HEK293 (cell line): ENCODE measurements around the gene GDPD3.

Experiments
- EGR2 ChIP-seq: fragments of 450-650 bp; formaldehyde crosslinking; IDR thresholded peaks from 2 replicates; pipeline ENCODE4 v1.5.1; 2016; ENCODE audit warnings: low read depth, missing biosample characterization, missing genetic modification characterization
- GLIS2 ChIP-seq: fragments of 450-650 bp; formaldehyde crosslinking; IDR thresholded peaks from 2 replicates; pipeline ENCODE4 v1.5.1; 2016; ENCODE audit warnings: missing biosample characterization, missing genetic modification characterization
- KLF8 ChIP-seq: fragments of 450-650 bp; formaldehyde crosslinking; IDR thresholded peaks from 2 replicates; pipeline ENCODE4 v1.5.1; 2016; ENCODE audit warnings: missing biosample characterization, missing genetic modification characterization
- RBAK ChIP-seq: fragments of 450-650 bp; formaldehyde crosslinking; IDR thresholded peaks from 2 replicates; pipeline ENCODE4 v1.5.1; 2016; ENCODE audit warnings: missing biosample characterization, missing genetic modification characterization
- SCRT1 ChIP-seq: fragments of 450-650 bp; formaldehyde crosslinking; IDR thresholded peaks from 2 replicates; pipeline ENCODE4 v1.5.1; 2016; ENCODE audit warnings: missing biosample characterization, missing genetic modification characterization, borderline replicate concordance
- ZBTB20 ChIP-seq: fragments of 450-650 bp; formaldehyde crosslinking; IDR thresholded peaks from 2 replicates; pipeline ENCODE4 v1.5.1; 2016; ENCODE audit warnings: missing biosample characterization, missing genetic modification characterization
- ZBTB21 ChIP-seq: fragments of 450-650 bp; formaldehyde crosslinking; IDR thresholded peaks from 2 replicates; pipeline ENCODE4 v1.5.1; 2017; ENCODE audit warnings: missing biosample characterization, missing genetic modification characterization
- ZBTB8A ChIP-seq: fragments of 450-650 bp; formaldehyde crosslinking; IDR thresholded peaks from 2 replicates; pipeline ENCODE4 v1.5.1; 2016; ENCODE audit warnings: missing biosample characterization, missing genetic modification characterization
- ZEB2 ChIP-seq: fragments of 450-650 bp; formaldehyde crosslinking; IDR thresholded peaks from 2 replicates; pipeline ENCODE4 v1.5.1; 2016; ENCODE audit warnings: missing biosample characterization, missing genetic modification characterization
- ZNF114 ChIP-seq: fragments of 450-650 bp; formaldehyde crosslinking; IDR thresholded peaks from 2 replicates; pipeline ENCODE4 v1.5.0; 2017; ENCODE audit warnings: missing biosample characterization, missing genetic modification characterization
- ZNF133 ChIP-seq: fragments of 450-650 bp; formaldehyde crosslinking; IDR thresholded peaks from 2 replicates; pipeline ENCODE4 v1.5.1; 2016; ENCODE audit warnings: missing biosample characterization, missing genetic modification characterization
- ZNF140 ChIP-seq: fragments of 450-650 bp; formaldehyde crosslinking; IDR thresholded peaks from 2 replicates; pipeline ENCODE4 v1.5.1; 2016; ENCODE audit warnings: missing biosample characterization, missing genetic modification characterization
- ZNF2 ChIP-seq: fragments of 450-650 bp; formaldehyde crosslinking; IDR thresholded peaks from 2 replicates; pipeline ENCODE4 v1.5.1; 2016; ENCODE audit warnings: missing biosample characterization, missing genetic modification characterization
- ZNF292 ChIP-seq: fragments of 450-650 bp; formaldehyde crosslinking; IDR thresholded peaks from 2 replicates; pipeline ENCODE4 v1.5.1; 2016; ENCODE audit warnings: low read depth, missing biosample characterization, missing genetic modification characterization, borderline replicate concordance
- ZNF394 ChIP-seq: fragments of 450-650 bp; formaldehyde crosslinking; IDR thresholded peaks from 2 replicates; pipeline ENCODE4 v1.5.1; 2016; ENCODE audit warnings: missing biosample characterization, missing genetic modification characterization, mild to moderate bottlenecking, moderate library complexity, borderline replicate concordance
- ZNF404 ChIP-seq: fragments of 450-650 bp; formaldehyde crosslinking; IDR thresholded peaks from 2 replicates; pipeline ENCODE4 v1.5.1; 2017; ENCODE audit warnings: missing biosample characterization, missing genetic modification characterization
- ZNF426 ChIP-seq: fragments of 450-650 bp; formaldehyde crosslinking; IDR thresholded peaks from 2 replicates; pipeline ENCODE4 v1.5.1; 2017; ENCODE audit warnings: missing biosample characterization, missing genetic modification characterization, mild to moderate bottlenecking, inconsistent platforms, moderate library complexity
- ZNF555 ChIP-seq: fragments of 450-650 bp; formaldehyde crosslinking; conservative IDR thresholded peaks from 2 replicates; pipeline ENCODE4 v1.5.1; 2017; ENCODE audit warnings: missing biosample characterization, mild to moderate bottlenecking, missing genetic modification characterization, inconsistent platforms
- ZNF558 ChIP-seq: fragments of 450-650 bp; formaldehyde crosslinking; IDR thresholded peaks from 2 replicates; pipeline ENCODE4 v1.5.1; 2016; ENCODE audit warnings: missing biosample characterization, missing genetic modification characterization
- ZNF561 ChIP-seq: fragments of 450-650 bp; IDR thresholded peaks from 2 replicates; pipeline ENCODE4 v1.5.1; 2018; ENCODE audit warnings: missing biosample characterization, missing genetic modification characterization, borderline replicate concordance
- ZNF600 ChIP-seq: fragments of 450-650 bp; formaldehyde crosslinking; IDR thresholded peaks from 2 replicates; pipeline ENCODE4 v1.5.1; 2016; ENCODE audit warnings: missing biosample characterization, missing genetic modification characterization
- ZNF610 ChIP-seq: fragments of 450-650 bp; formaldehyde crosslinking; IDR thresholded peaks from 2 replicates; pipeline ENCODE4 v1.5.1; 2016; ENCODE audit warnings: missing biosample characterization, missing genetic modification characterization, borderline replicate concordance
- ZNF654 ChIP-seq: fragments of 450-650 bp; formaldehyde crosslinking; IDR thresholded peaks from 2 replicates; pipeline ENCODE4 v1.5.1; 2016; ENCODE audit warnings: low read depth, missing biosample characterization, missing genetic modification characterization
- ZNF791 ChIP-seq: fragments of 450-650 bp; formaldehyde crosslinking; IDR thresholded peaks from 2 replicates; pipeline ENCODE4 v1.5.1; 2016; ENCODE audit warnings: missing biosample characterization, missing genetic modification characterization
- TF ChIP-seq, protein P1 (sequence below): fragments of 450-650 bp; formaldehyde crosslinking; IDR thresholded peaks from 2 replicates; pipeline ENCODE4 v1.5.1; 2016; ENCODE audit warnings: missing biosample characterization, missing genetic modification characterization
- TF ChIP-seq, protein P2 (sequence below): fragments of 450-650 bp; formaldehyde crosslinking; conservative IDR thresholded peaks from 2 replicates; pipeline ENCODE4 v1.5.1; 2016; ENCODE audit warnings: low read depth, missing biosample characterization, missing genetic modification characterization
- TF ChIP-seq, protein P3 (sequence below): fragments of 450-650 bp; formaldehyde crosslinking; IDR thresholded peaks from 2 replicates; pipeline ENCODE4 v1.5.1; 2016; ENCODE audit warnings: missing biosample characterization, missing genetic modification characterization
- TF ChIP-seq, protein P4 (sequence below): fragments of 450-650 bp; formaldehyde crosslinking; IDR thresholded peaks from 2 replicates; pipeline ENCODE4 v1.5.1; 2016; ENCODE audit warnings: missing biosample characterization, missing genetic modification characterization

The GDPD3 gene

DNA sequence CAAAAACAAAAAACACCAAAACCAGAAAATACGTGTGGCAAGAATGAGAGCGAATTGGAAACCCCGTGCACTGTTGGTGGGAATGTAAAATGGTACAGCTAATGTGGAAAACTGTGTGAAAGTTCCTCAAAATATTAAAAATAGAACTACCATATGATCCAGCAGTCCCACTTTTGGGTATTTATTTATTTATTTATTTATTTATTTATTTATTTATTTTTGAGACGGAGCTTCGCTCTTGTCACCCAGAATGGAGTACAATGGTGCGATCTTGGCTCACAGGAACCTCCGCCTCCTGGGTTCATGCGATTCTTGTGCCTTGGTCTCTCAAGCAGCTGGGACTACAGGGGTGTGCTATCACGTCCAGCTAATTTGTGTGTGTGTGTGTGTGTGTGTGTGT, 39.2 kb upstream of the GDPD3 start (continued):
- TF ChIP-seq, protein P1, sequence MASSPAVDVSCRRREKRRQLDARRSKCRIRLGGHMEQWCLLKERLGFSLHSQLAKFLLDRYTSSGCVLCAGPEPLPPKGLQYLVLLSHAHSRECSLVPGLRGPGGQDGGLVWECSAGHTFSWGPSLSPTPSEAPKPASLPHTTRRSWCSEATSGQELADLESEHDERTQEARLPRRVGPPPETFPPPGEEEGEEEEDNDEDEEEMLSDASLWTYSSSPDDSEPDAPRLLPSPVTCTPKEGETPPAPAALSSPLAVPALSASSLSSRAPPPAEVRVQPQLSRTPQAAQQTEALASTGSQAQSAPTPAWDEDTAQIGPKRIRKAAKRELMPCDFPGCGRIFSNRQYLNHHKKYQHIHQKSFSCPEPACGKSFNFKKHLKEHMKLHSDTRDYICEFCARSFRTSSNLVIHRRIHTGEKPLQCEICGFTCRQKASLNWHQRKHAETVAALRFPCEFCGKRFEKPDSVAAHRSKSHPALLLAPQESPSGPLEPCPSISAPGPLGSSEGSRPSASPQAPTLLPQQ (tag by site-specific recombination) = no peak
- TF ChIP-seq, protein P2, sequence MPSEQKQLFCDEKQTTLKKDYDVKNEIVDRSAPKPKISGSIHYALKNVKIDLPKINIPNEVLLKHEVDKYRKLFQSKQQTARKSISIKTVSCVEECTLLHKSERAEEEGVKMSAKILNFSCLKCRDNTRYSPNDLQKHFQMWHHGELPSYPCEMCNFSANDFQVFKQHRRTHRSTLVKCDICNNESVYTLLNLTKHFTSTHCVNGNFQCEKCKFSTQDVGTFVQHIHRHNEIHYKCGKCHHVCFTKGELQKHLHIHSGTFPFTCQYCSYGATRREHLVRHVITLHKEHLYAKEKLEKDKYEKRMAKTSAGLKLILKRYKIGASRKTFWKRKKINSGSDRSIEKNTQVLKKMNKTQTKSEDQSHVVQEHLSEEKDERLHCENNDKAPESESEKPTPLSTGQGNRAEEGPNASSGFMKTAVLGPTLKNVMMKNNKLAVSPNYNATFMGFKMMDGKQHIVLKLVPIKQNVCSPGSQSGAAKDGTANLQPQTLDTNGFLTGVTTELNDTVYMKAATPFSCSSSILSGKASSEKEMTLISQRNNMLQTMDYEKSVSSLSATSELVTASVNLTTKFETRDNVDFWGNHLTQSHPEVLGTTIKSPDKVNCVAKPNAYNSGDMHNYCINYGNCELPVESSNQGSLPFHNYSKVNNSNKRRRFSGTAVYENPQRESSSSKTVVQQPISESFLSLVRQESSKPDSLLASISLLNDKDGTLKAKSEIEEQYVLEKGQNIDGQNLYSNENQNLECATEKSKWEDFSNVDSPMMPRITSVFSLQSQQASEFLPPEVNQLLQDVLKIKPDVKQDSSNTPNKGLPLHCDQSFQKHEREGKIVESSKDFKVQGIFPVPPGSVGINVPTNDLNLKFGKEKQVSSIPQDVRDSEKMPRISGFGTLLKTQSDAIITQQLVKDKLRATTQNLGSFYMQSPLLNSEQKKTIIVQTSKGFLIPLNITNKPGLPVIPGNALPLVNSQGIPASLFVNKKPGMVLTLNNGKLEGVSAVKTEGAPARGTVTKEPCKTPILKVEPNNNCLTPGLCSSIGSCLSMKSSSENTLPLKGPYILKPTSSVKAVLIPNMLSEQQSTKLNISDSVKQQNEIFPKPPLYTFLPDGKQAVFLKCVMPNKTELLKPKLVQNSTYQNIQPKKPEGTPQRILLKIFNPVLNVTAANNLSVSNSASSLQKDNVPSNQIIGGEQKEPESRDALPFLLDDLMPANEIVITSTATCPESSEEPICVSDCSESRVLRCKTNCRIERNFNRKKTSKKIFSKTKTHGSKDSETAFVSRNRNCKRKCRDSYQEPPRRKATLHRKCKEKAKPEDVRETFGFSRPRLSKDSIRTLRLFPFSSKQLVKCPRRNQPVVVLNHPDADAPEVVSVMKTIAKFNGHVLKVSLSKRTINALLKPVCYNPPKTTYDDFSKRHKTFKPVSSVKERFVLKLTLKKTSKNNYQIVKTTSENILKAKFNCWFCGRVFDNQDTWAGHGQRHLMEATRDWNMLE (tag by site-specific recombination) = peak; percentile 77
- peak; percentile 64; the same call in 1 of the 2 replicates for TF ChIP-seq ZNF558 (tag by site-specific recombination)
- TF ChIP-seq RBAK = 0 out of 2 replicates have a peak, but pooled peaks have one; percentile 14
- TF ChIP-seq ZNF555 = peak; percentile 57
- 0 out of 2 replicates have a peak, but pooled peaks have one; percentile 19 for TF ChIP-seq ZNF654 (tag by site-specific recombination)
- TF ChIP-seq SCRT1 (tag by site-specific recombination) = no peak
- TF ChIP-seq EGR2 (tag by site-specific recombination) = no peak
- TF ChIP-seq ZNF114 = no peak
- TF ChIP-seq KLF8 (tag by site-specific recombination) = no peak
- TF ChIP-seq ZNF292 (tag by site-specific recombination) = no peak
- TF ChIP-seq ZNF140 (tag by site-specific recombination) = peak; percentile 40; the same call in 1 of the 2 replicates
- TF ChIP-seq ZNF2 = no peak
- TF ChIP-seq, protein P3, sequence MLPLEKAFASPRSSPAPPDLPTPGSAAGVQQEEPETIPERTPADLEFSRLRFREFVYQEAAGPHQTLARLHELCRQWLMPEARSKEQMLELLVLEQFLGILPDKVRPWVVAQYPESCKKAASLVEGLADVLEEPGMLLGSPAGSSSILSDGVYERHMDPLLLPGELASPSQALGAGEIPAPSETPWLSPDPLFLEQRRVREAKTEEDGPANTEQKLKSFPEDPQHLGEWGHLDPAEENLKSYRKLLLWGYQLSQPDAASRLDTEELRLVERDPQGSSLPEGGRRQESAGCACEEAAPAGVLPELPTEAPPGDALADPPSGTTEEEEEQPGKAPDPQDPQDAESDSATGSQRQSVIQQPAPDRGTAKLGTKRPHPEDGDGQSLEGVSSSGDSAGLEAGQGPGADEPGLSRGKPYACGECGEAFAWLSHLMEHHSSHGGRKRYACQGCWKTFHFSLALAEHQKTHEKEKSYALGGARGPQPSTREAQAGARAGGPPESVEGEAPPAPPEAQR = no peak
- no peak for TF ChIP-seq ZNF561 (tag by site-specific recombination)
- no peak for TF ChIP-seq ZNF600 (tag by site-specific recombination)
- no peak for TF ChIP-seq ZBTB20 (tag by site-specific recombination)
- no peak for TF ChIP-seq GLIS2 (tag by site-specific recombination)
- TF ChIP-seq ZBTB21 (tag by site-specific recombination) = peak; percentile 34; the same call in 1 of the 2 replicates
- TF ChIP-seq, protein P4, sequence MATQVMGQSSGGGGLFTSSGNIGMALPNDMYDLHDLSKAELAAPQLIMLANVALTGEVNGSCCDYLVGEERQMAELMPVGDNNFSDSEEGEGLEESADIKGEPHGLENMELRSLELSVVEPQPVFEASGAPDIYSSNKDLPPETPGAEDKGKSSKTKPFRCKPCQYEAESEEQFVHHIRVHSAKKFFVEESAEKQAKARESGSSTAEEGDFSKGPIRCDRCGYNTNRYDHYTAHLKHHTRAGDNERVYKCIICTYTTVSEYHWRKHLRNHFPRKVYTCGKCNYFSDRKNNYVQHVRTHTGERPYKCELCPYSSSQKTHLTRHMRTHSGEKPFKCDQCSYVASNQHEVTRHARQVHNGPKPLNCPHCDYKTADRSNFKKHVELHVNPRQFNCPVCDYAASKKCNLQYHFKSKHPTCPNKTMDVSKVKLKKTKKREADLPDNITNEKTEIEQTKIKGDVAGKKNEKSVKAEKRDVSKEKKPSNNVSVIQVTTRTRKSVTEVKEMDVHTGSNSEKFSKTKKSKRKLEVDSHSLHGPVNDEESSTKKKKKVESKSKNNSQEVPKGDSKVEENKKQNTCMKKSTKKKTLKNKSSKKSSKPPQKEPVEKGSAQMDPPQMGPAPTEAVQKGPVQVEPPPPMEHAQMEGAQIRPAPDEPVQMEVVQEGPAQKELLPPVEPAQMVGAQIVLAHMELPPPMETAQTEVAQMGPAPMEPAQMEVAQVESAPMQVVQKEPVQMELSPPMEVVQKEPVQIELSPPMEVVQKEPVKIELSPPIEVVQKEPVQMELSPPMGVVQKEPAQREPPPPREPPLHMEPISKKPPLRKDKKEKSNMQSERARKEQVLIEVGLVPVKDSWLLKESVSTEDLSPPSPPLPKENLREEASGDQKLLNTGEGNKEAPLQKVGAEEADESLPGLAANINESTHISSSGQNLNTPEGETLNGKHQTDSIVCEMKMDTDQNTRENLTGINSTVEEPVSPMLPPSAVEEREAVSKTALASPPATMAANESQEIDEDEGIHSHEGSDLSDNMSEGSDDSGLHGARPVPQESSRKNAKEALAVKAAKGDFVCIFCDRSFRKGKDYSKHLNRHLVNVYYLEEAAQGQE = peak; percentile 40; the same call in 1 of the 2 replicates
- TF ChIP-seq ZNF394 = peak; percentile 90
- TF ChIP-seq ZNF791 = 0 out of 2 replicates have a peak, but pooled peaks have one; percentile 30
- TF ChIP-seq ZBTB8A (tag by site-specific recombination) = peak; percentile 58
- no peak for TF ChIP-seq ZNF133 (tag by site-specific recombination)
- no peak for TF ChIP-seq ZNF610 (tag by site-specific recombination)
- TF ChIP-seq ZNF426 (tag by site-specific recombination) = peak; percentile 79
- TF ChIP-seq ZNF404 (tag by site-specific recombination) = 0 out of 2 replicates have a peak, but pooled peaks have one; percentile 64
- TF ChIP-seq ZEB2 (tag by site-specific recombination) = no peak
